Measurements from ENCODE around the gene NEU3. TPM values are rescaled to one million over a fixed set of nuclear protein-coding genes. Genes with fewer than 3 reads are reported as not detected.

The NEU3 gene
- total and polyA plus RNA-seq, 7 donors, result 1.8 to 26.7 (median 14.0) TPM

- TF ChIP-seq, protein P1, sequence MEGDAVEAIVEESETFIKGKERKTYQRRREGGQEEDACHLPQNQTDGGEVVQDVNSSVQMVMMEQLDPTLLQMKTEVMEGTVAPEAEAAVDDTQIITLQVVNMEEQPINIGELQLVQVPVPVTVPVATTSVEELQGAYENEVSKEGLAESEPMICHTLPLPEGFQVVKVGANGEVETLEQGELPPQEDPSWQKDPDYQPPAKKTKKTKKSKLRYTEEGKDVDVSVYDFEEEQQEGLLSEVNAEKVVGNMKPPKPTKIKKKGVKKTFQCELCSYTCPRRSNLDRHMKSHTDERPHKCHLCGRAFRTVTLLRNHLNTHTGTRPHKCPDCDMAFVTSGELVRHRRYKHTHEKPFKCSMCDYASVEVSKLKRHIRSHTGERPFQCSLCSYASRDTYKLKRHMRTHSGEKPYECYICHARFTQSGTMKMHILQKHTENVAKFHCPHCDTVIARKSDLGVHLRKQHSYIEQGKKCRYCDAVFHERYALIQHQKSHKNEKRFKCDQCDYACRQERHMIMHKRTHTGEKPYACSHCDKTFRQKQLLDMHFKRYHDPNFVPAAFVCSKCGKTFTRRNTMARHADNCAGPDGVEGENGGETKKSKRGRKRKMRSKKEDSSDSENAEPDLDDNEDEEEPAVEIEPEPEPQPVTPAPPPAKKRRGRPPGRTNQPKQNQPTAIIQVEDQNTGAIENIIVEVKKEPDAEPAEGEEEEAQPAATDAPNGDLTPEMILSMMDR (IDR thresholded peaks at IDR 0.05), result no peak
- DNase-seq (no peak), ATAC-seq (no peak)
- Histone ChIP-seq H3K4me1 (peaks cover under 1% of the 10 kb centered on the region), H3K9me3 (no peaks in the 10 kb centered on the region), H3K4me3 (no peak overlapping the region), H3K27ac (no peak overlapping the region), H3K36me3 (ENCODE audit: insufficient read depth in 1 of 2, low read depth in 1 of 2) (peaks cover 3 to 62% of the 10 kb centered on the region in 2 donors), H3K27me3 (ENCODE audit: insufficient read depth in 3 of 3, low read length in 2 of 3) (no peaks in the 10 kb centered on the region)
- 89 to 92% (median 91%) methylated on average over 4 of the region's 4 CpGs for WGBS, 3 donors
- intact Hi-C loops (cut with DNase I), result no loop called here
These were observed 10.7 kb upstream of the NEU3 start for GRCh38 chr11:74978041-74978440.

DNA sequence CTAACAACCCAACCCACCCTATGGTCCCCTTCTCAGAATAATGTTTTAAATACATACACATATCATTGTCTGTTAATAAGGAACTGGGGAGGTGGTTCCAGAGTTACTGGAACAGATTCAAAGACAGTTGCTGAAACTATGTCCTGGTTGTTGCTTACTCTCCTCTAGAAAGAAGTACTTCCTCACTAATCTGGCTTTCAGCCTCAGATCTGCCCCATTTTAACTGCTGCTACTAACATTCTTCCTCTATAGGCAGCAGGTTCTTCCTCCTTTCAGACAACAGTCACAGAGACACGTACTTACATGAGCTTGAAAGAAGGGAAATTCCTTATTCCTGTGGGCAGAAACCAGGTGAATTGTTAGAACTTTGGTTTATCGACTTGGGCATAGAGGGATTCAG lies 8.1 kb upstream of the NEU3 start:
- TF ChIP-seq, protein P1 (IDR thresholded peaks at IDR 0.05), result no peak
- H3K4me3 ChIP-seq, result no peak overlapping the region
- peaks cover 8% of the 10 kb centered on the region for H3K4me1 ChIP-seq
- no peak overlapping the region for H3K27ac ChIP-seq
- peaks cover 0 to 37% of the 10 kb centered on the region in 2 donors for H3K36me3 ChIP-seq (ENCODE audit: insufficient read depth in 1 of 2, low read depth in 1 of 2)
- DNase-seq (no peak), ATAC-seq (no peak)
- H3K27me3 ChIP-seq (ENCODE audit: insufficient read depth in 3 of 3, low read length in 2 of 3), result no peaks in the 10 kb centered on the region
- H3K9me3 ChIP-seq, result no peaks in the 10 kb centered on the region
- 85 to 97% (median 89%) methylated on average over 2 of the region's 2 CpGs for WGBS, 3 donors
- intact Hi-C loops (cut with DNase I), result no loop called here

DNA sequence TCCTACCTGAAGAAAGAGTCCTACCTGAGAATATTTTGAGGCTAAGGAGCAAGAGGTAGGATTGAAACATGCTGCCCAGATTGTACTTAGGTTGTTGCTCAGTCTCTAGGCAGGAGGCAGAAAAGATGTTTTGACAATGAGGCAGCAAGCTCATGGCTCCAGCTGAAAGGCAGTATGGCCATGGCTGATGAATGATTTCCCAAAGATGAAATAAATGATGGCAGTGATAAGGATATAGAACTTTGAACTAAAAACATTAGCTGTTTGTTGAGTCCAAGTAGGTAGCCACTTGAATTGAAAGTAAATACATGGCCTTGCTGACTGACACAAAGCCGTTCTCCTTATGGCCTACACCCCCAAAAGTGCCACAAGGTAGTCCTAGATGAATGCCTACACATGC lies 6.8 kb upstream of the NEU3 start:
- WGBS, 3 donors, result 94 to 96% (median 96%) methylated on average over 1 of the region's 1 CpG
- Histone ChIP-seq H3K27me3 (ENCODE audit: insufficient read depth in 3 of 3, low read length in 2 of 3) (no peaks in the 10 kb centered on the region), H3K4me1 (peaks cover 8% of the 10 kb centered on the region), H3K36me3 (ENCODE audit: insufficient read depth in 1 of 2, low read depth in 1 of 2) (peaks cover 0 to 26% of the 10 kb centered on the region in 2 donors), H3K4me3 (no peak overlapping the region), H3K9me3 (no peaks in the 10 kb centered on the region), H3K27ac (no peak overlapping the region)
- ATAC-seq (no peak), DNase-seq (no peak)
- TF ChIP-seq, protein P1 (IDR thresholded peaks at IDR 0.05), result no peak
- intact Hi-C loops (cut with DNase I), result no loop called here

GRCh38 chr11:74984070-74984469 lies 4.7 kb upstream of the NEU3 start:
- no peak overlapping the region for H3K4me3 ChIP-seq
- peaks cover 8% of the 10 kb centered on the region for H3K4me1 ChIP-seq
- WGBS, 3 donors, result 60 to 81% (median 73%) methylated on average over 3 of the region's 3 CpGs
- no peaks in the 10 kb centered on the region for H3K9me3 ChIP-seq
- H3K27me3 ChIP-seq (ENCODE audit: insufficient read depth in 3 of 3, low read length in 2 of 3), result no peaks in the 10 kb centered on the region
- DNase-seq (no peak), ATAC-seq (no peak)
- H3K27ac ChIP-seq, result no peak overlapping the region
- intact Hi-C loops (cut with DNase I), result no loop called here
- peaks cover 0 to 11% of the 10 kb centered on the region in 2 donors for H3K36me3 ChIP-seq (ENCODE audit: insufficient read depth in 1 of 2, low read depth in 1 of 2)
- TF ChIP-seq, protein P1 (IDR thresholded peaks at IDR 0.05), result no peak

- H3K36me3 ChIP-seq (ENCODE audit: insufficient read depth in 1 of 2, low read depth in 1 of 2), result peaks cover 0 to 6% of the 10 kb centered on the region in 2 donors
- no peak for DNase-seq
- H3K4me1 ChIP-seq, result peaks cover 8% of the 10 kb centered on the region
- no peak overlapping the region for H3K27ac ChIP-seq
- H3K27me3 ChIP-seq (ENCODE audit: insufficient read depth in 3 of 3, low read length in 2 of 3), result no peaks in the 10 kb centered on the region
- no peaks in the 10 kb centered on the region for H3K9me3 ChIP-seq
- 61 to 86% (median 77%) methylated on average over 2 of the region's 2 CpGs for whole genome bisulfite sequencing, 3 donors
- ATAC-seq, result no peak
- intact Hi-C loops (cut with DNase I), result loop anchor here in 1 of 2 donors (5.0 kb wide), 1 partner anchor 37 kb away; the partner anchor contains the start of genes SPCS2 and XRRA1
- TF ChIP-seq, protein P1 (IDR thresholded peaks at IDR 0.05), result no peak
- H3K4me3 ChIP-seq, result no peak overlapping the region
These were observed 4.0 kb upstream of the NEU3 start for GRCh38 chr11:74984730-74985129.
